Measurements from ENCODE around the gene WDR7. TPM values are rescaled to one million over a fixed set of nuclear protein-coding genes. Genes with fewer than 3 reads are reported as not detected.

WDR7 gene
- total RNA-seq, 1 donor from 2014 or later: 29.3 TPM

GRCh38 chr18:56812674-56813073 lies 161.5 kb downstream of the WDR7 start:
- H3K4me1 ChIP-seq: no peaks in the 10 kb centered on the region
- intact Hi-C loops (cut with micrococcal nuclease): no loop called here
- peaks cover 17% of the 10 kb centered on the region for H3K36me3 ChIP-seq
- H3K27me3 ChIP-seq (ENCODE audit: low read depth): no peaks in the 10 kb centered on the region
- H3K9me3 ChIP-seq (replicated peaks): no peaks in the 10 kb centered on the region
- DNase-seq: no peak
- TF ChIP-seq, protein P1, sequence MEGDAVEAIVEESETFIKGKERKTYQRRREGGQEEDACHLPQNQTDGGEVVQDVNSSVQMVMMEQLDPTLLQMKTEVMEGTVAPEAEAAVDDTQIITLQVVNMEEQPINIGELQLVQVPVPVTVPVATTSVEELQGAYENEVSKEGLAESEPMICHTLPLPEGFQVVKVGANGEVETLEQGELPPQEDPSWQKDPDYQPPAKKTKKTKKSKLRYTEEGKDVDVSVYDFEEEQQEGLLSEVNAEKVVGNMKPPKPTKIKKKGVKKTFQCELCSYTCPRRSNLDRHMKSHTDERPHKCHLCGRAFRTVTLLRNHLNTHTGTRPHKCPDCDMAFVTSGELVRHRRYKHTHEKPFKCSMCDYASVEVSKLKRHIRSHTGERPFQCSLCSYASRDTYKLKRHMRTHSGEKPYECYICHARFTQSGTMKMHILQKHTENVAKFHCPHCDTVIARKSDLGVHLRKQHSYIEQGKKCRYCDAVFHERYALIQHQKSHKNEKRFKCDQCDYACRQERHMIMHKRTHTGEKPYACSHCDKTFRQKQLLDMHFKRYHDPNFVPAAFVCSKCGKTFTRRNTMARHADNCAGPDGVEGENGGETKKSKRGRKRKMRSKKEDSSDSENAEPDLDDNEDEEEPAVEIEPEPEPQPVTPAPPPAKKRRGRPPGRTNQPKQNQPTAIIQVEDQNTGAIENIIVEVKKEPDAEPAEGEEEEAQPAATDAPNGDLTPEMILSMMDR (IDR thresholded peaks at IDR 0.05; ENCODE audit: borderline replicate concordance): no peak
- H3K4me3 ChIP-seq: no peak overlapping the region
- no peak overlapping the region for H3K27ac ChIP-seq (replicated peaks)

GRCh38 chr18:56815926-56816325 lies 164.8 kb downstream of the WDR7 start:
- Histone ChIP-seq H3K4me3 (no peak overlapping the region), H3K27ac (replicated peaks) (no peak overlapping the region), H3K27me3 (ENCODE audit: low read depth) (no peaks in the 10 kb centered on the region), H3K4me1 (no peaks in the 10 kb centered on the region), H3K9me3 (replicated peaks) (no peaks in the 10 kb centered on the region), H3K36me3 (peaks cover 17% of the 10 kb centered on the region)
- no peak for DNase-seq
- TF ChIP-seq, protein P1 (IDR thresholded peaks at IDR 0.05; ENCODE audit: borderline replicate concordance): no peak
- intact Hi-C loops (cut with micrococcal nuclease): no loop called here

- H3K4me1 ChIP-seq: no peaks in the 10 kb centered on the region
- intact Hi-C loops (cut with micrococcal nuclease): no loop called here
- DNase-seq: no peak
- H3K4me3 ChIP-seq: no peak overlapping the region
- no peaks in the 10 kb centered on the region for H3K9me3 ChIP-seq (replicated peaks)
- H3K27ac ChIP-seq (replicated peaks): no peak overlapping the region
- no peaks in the 10 kb centered on the region for H3K27me3 ChIP-seq (ENCODE audit: low read depth)
- TF ChIP-seq, protein P1 (IDR thresholded peaks at IDR 0.05; ENCODE audit: borderline replicate concordance): no peak
- peaks cover 15% of the 10 kb centered on the region for H3K36me3 ChIP-seq
Measured at GRCh38 chr18:56823986-56824565, 172.9 kb downstream of the WDR7 start.

DNA sequence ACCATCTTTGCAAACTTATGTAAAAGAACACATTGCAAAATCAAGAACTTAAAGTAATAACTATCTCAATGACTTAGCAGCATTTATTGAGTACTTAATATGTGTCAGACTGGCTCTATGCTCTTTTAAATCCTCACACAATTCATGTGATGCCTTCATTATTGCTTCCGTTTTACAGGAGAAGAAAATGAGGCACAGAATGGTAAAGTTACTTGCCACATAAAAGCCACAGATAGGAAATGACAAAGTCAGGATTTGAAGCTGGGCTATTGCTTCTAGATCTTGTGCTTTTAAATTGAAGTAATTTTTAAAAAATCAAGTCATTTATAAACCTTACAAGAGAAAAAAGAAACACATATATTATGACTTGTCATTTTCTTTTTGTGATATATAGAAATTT lies 174.2 kb downstream of the WDR7 start:
- Histone ChIP-seq H3K27me3 (ENCODE audit: low read depth) (no peaks in the 10 kb centered on the region), H3K27ac (replicated peaks) (no peak overlapping the region), H3K4me3 (no peak overlapping the region), H3K9me3 (replicated peaks) (no peaks in the 10 kb centered on the region), H3K36me3 (peaks cover 15% of the 10 kb centered on the region), H3K4me1 (no peaks in the 10 kb centered on the region)
- DNase-seq: no peak
- TF ChIP-seq, protein P1 (IDR thresholded peaks at IDR 0.05; ENCODE audit: borderline replicate concordance): no peak
- intact Hi-C loops (cut with micrococcal nuclease): no loop called here

DNA sequence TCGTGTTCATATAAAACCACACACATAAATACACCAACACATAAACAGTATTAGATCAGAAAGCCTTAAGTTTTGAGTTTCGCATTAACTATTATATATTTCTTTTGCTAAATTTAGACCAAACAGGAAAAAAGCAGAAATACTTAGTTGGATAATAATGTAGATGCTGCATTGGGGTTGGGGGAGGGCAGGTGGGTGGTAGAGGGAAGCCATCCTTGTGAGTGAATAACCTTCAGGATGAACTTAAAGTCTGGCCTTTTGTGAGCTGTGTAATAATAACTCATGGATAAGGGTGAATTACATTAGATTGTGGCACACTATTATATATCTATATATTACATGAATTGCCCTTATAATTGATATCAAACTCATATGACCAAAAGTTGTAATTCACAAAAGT lies 174.7 kb downstream of the WDR7 start:
- TF ChIP-seq, protein P1 (IDR thresholded peaks at IDR 0.05; ENCODE audit: borderline replicate concordance): no peak
- Histone ChIP-seq H3K27ac (replicated peaks) (no peak overlapping the region), H3K4me3 (no peak overlapping the region), H3K36me3 (peaks cover 15% of the 10 kb centered on the region), H3K9me3 (replicated peaks) (no peaks in the 10 kb centered on the region), H3K27me3 (ENCODE audit: low read depth) (no peaks in the 10 kb centered on the region), H3K4me1 (no peaks in the 10 kb centered on the region)
- DNase-seq: no peak
- intact Hi-C loops (cut with micrococcal nuclease): no loop called here

All from left ventricle myocardium inferior (tissue), 1 donor.